ENCODE results near the gene GXYLT2.

The GXYLT2 gene

GRCh38 chr3:73024836-73025235 lies 137.0 kb downstream of the GXYLT2 start:
- no peak for DNase-seq

- no peak for DNase-seq
Measured at GRCh38 chr3:73026111-73026759, 138.4 kb downstream of the GXYLT2 start.

Data from DMS79 (cell line).